Measurements from ENCODE around the gene MAP3K19. TPM values are rescaled to one million over a fixed set of nuclear protein-coding genes. Genes with fewer than 3 reads are reported as not detected.

The MAP3K19 gene
- total RNA-seq, 4 donors from 2014 or later, result not detected

- Histone ChIP-seq H3K27ac (no peak overlapping the region), H3K4me3 (no peak overlapping the region), H3K27me3 (no peaks in the 10 kb centered on the region), H3K9me3 (no peaks in the 10 kb centered on the region), H3K4me1 (peaks cover 0 to 10% (median 0%) of the 10 kb centered on the region in 3 donors), H3K36me3 (peaks cover 0 to 19% of the 10 kb centered on the region in 2 donors)
- ATAC-seq, result no peak
- TF ChIP-seq, protein P1, sequence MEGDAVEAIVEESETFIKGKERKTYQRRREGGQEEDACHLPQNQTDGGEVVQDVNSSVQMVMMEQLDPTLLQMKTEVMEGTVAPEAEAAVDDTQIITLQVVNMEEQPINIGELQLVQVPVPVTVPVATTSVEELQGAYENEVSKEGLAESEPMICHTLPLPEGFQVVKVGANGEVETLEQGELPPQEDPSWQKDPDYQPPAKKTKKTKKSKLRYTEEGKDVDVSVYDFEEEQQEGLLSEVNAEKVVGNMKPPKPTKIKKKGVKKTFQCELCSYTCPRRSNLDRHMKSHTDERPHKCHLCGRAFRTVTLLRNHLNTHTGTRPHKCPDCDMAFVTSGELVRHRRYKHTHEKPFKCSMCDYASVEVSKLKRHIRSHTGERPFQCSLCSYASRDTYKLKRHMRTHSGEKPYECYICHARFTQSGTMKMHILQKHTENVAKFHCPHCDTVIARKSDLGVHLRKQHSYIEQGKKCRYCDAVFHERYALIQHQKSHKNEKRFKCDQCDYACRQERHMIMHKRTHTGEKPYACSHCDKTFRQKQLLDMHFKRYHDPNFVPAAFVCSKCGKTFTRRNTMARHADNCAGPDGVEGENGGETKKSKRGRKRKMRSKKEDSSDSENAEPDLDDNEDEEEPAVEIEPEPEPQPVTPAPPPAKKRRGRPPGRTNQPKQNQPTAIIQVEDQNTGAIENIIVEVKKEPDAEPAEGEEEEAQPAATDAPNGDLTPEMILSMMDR (IDR thresholded peaks at IDR 0.05), result no peak
- TF ChIP-seq EP300 (IDR thresholded peaks at IDR 0.05) (no peak), POLR2AphosphoS5 (IDR thresholded peaks at IDR 0.05) (no peak), POLR2A (IDR thresholded peaks at IDR 0.05) (no peak)
These were observed 31.2 kb upstream of the MAP3K19 start for GRCh38 chr2:135078417-135078816.

DNA sequence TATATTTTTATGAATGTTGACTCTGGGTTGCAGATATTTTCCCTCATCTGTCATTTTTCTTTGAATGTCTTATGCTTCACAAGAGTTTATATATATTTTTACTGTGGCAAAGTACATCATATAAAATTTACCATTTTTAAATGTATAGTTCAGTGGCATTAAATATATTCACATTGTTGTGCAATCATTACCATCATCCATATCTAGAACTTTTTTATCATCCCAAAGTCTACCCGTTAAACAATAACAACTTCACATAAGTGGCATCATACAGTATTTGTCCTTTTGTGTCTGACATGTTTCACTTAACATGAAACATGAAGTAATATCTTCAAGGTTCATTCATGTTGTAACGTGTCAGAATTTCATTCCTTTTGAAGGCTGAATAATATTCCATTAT lies 29.3 kb upstream of the MAP3K19 start:
- 94 to 100% methylated on average over 2 of the region's 2 CpGs for WGBS, 2 donors (ENCODE audit: low coverage in 1 of 2)
- H3K4me1 ChIP-seq, result peaks cover 0 to 10% (median 0%) of the 10 kb centered on the region in 3 donors
- ATAC-seq, result no peak

DNA sequence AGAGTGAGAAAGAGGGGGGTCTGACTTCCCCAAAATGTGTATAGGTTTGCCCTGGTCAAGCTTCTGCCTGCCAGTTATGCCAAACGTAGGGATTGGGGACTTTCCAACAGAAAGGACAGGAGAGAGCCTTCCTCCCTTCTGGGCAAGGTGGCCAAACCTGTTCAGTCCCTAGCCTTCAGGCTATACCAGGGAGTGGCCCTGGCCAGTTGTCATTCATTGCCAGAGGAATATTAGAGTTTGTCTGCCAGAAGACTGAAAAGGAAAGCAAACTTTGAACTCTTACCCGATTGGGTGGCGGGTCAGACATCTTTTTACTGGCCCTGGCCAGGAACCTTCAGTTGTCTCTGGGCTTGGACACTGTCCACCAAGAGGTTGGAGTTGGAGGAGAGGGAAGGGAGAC lies 27.0 kb upstream of the MAP3K19 start:
- H3K4me1 ChIP-seq, result peaks cover 0 to 10% (median 0%) of the 10 kb centered on the region in 3 donors
- TF ChIP-seq EP300 (IDR thresholded peaks at IDR 0.05), result no peak
- TF ChIP-seq, protein P1 (IDR thresholded peaks at IDR 0.05), result no peak
- TF ChIP-seq POLR2A (IDR thresholded peaks at IDR 0.05), result no peak
- no peak for TF ChIP-seq POLR2AphosphoS5 (IDR thresholded peaks at IDR 0.05)
- peaks cover 0 to 6% of the 10 kb centered on the region in 2 donors for H3K36me3 ChIP-seq
- 80 to 100% methylated on average over 2 to 3 of the region's 3 CpGs for whole genome bisulfite sequencing, 2 donors (ENCODE audit: low coverage in 1 of 2)
- H3K4me3 ChIP-seq, result no peak overlapping the region
- no peak overlapping the region for H3K27ac ChIP-seq
- ATAC-seq, result no peak
- H3K27me3 ChIP-seq, result no peaks in the 10 kb centered on the region
- H3K9me3 ChIP-seq, result no peaks in the 10 kb centered on the region

More for the DNA sequence above, 29.3 kb upstream of the MAP3K19 start:
- no peaks in the 10 kb centered on the region for H3K27me3 ChIP-seq
- H3K27ac ChIP-seq, result no peak overlapping the region
- H3K4me3 ChIP-seq, result no peak overlapping the region
- H3K36me3 ChIP-seq, result peaks cover 0 to 7% of the 10 kb centered on the region in 2 donors
- H3K9me3 ChIP-seq, result no peaks in the 10 kb centered on the region
- TF ChIP-seq POLR2A (IDR thresholded peaks at IDR 0.05), result no peak
- TF ChIP-seq, protein P1 (IDR thresholded peaks at IDR 0.05), result no peak
- TF ChIP-seq EP300 (IDR thresholded peaks at IDR 0.05), result no peak
- TF ChIP-seq POLR2AphosphoS5 (IDR thresholded peaks at IDR 0.05), result no peak

DNA sequence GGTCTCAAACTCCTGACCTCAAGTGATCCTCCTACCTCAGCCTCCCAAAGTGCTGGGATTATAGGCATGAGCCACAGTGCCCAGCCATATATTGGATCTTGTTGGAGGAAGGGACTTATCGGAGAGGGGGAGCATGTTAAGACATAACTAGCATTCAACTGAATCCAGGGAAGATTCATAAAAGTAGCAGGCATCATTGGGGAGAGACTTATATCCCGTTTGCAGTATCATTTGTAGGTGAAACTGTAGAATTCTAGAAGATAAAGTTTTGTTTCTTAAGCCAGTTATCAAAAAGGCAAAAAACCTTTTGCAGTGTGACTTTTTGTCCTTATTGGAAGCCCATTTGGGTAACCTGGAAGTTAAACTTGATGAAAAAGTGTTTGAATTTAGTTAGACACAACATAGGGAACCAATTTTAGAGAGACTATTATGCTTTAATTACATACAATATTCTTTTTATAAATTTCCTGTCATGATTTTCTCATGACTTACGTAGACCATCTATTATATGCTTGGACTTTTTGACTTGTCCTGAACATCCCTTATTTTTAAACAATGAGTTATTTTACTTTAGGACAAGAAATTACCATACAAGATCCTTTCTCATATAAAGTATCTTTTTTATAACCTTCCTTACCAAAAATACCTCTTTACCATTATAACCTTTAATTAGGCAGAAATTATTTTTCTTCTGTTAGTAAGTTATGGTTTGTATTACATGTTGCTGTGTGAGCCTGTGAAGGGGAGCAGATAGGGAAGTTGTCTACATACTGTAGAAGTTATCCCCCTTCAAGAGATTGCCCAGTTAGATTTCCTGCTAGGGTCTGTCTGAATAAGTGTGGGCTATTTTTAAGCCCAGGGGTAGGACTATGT lies 25.1 kb upstream of the MAP3K19 start:
- ATAC-seq, result no peak
- 91 to 100% methylated on average over 2 to 3 of the region's 3 CpGs for WGBS, 2 donors (ENCODE audit: low coverage in 1 of 2)
- Histone ChIP-seq H3K27ac (no peak overlapping the region), H3K9me3 (no peaks in the 10 kb centered on the region), H3K36me3 (no peaks in the 10 kb centered on the region), H3K27me3 (no peaks in the 10 kb centered on the region), H3K4me1 (peaks cover 0 to 14% (median 0%) of the 10 kb centered on the region in 3 donors), H3K4me3 (no peak overlapping the region)
- TF ChIP-seq POLR2A (IDR thresholded peaks at IDR 0.05) (no peak), EP300 (IDR thresholded peaks at IDR 0.05) (no peak), POLR2AphosphoS5 (IDR thresholded peaks at IDR 0.05) (no peak)
- TF ChIP-seq, protein P1 (IDR thresholded peaks at IDR 0.05), result no peak

DNA sequence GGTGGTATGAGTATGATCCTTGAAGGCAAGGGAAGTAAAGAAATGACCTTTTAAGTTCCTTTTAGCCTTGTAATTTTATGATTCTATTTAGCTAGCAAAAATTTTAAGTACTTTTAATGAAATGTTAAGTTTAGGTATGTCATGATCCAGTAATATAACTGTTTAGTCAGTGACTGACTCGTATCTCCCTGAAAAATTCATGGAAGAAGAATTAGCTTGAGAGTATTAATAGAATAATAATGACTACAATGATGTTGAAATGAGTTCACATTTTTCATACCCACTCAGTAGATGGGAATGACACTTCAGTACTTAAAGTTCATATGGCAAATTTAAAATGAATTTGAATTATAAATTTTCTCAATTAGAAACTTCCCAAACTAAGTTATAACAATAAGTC lies 19.5 kb upstream of the MAP3K19 start:
- no peak overlapping the region for H3K27ac ChIP-seq
- H3K36me3 ChIP-seq, result peaks cover 0 to 6% of the 10 kb centered on the region in 2 donors
- TF ChIP-seq EP300 (IDR thresholded peaks at IDR 0.05) (no peak), POLR2A (IDR thresholded peaks at IDR 0.05) (no peak), POLR2AphosphoS5 (IDR thresholded peaks at IDR 0.05) (no peak)
- TF ChIP-seq, protein P1 (IDR thresholded peaks at IDR 0.05), result no peak
- H3K4me3 ChIP-seq, result no peak overlapping the region
- H3K4me1 ChIP-seq, result peaks cover 0 to 42% (median 9%) of the 10 kb centered on the region in 3 donors
- H3K9me3 ChIP-seq, result no peaks in the 10 kb centered on the region
- 24 to 27% methylated on average over 1 of the region's 1 CpG for whole genome bisulfite sequencing, 2 donors (ENCODE audit: low coverage in 1 of 2)
- no peak for ATAC-seq
- H3K27me3 ChIP-seq, result no peaks in the 10 kb centered on the region
